HG03280 (cell line): ENCODE results near the gene ATXN8OS.
"Not testable (repeated sequence)": the region's sequence is repeated elsewhere in the genome, so short reads cannot be mapped to it uniquely, and the experiment has no call there.

Source experiments
- ATAC-seq: cut with Tn5 transposase; IDR thresholded peaks from one replicate; pipeline ENCODE4 v1.9.1; 2021; ENCODE audit warnings: mild to moderate bottlenecking, moderate library complexity; ENCODE audit not compliant: unreplicated experiment

Gene ATXN8OS

DNA sequence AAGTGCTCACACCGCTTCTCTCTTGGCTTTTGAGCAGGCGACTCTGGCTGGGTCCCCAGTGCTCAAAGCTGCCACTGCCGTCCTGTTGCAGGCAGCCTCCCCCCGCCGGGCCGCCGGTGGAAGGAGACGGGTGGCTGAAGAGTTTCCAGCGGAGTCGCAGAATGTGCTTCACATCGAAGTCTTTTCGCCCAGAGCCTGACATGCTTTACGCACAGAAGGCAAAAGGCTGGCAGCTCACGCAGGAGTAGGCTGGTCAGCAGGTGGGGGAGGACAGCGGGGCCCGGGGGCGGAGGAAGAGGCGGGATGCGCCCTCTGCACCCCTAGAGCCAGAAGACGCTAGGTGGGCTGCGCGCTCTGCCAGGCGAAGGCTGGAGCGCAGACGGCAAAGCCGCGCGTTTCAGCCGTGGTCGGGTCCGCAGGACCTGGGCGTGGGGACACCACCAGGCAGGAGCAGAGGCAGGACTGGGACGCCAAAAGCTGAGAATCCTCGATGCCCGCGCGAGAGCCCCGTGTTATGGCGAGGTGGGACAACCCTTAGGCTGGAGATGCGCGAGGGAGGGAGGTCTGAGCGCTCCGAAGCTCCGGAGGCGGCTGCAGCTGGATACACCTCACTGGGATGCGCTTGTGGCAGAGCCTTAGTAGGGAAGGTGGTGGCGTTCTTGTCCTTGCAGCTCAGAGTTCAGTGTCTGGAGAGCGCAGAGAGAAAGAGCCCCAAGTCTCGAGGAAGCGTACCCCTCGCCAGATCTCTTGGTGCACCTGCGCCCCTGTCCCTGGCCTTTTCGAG is at the start of gene ATXN8OS:
Gene ATXN8OS, plus strand, starts transcription at position 329 of the 784 bp plus-strand sequence.
- no peak for ATAC-seq

DNA sequence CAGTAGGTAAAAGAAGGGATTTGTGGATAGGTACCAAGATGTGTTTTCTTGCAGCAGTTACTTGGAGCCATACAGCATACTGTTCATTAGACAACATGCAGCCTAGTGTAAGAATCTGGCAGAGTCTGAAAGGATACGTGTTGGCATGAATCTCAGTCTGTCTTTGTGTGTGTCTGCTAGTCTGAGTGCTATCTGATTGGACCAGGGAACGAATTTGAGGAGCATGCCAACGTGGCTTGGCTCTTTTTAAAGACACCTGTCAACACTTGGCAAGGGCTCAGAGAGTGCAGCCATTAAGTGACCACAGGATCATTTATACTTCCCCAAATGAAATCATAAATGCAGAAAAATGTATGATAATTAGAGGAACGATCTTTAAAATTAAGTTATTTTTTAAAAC is 27.6 kb upstream of the ATXN8OS start:
- no peak for ATAC-seq

DNA sequence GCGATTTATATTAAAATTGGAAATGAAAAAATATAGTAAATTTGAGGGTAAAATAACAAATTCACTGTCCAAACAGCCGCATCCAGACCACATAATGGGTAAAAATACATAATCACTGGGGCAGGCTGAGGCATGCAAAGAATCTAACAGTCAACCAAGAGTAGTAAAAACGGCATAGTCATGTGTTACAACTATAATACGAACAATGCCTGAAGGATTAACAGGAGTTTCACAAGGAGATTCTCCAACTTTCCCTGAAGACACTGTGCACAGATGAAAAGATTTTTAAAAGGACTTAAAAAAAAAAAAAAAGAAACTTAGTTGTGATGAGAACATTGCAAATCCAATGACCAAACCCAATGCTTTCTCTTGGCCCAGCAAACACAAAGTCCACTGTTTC is 20.4 kb upstream of the ATXN8OS start:
- ATAC-seq, result no peak

DNA sequence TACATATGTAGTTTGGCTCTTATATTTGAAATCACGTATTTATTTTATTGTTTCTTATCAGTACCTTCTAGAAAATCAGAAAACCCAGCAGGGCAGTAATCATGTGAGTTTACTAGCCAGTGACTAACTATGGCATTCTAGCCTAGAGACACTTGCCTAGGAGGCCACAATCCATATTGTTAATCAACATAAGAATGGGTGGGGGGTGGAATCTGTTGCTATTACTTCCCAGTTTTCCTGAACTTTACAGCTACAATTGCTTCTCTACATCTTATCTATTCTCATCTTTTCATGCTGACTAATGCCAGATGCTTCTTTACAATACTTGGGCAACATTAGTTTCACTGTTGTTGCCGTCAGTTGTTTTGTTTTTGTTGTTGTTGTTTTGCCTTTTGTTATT is 18.7 kb upstream of the ATXN8OS start:
- ATAC-seq, result no peak

DNA sequence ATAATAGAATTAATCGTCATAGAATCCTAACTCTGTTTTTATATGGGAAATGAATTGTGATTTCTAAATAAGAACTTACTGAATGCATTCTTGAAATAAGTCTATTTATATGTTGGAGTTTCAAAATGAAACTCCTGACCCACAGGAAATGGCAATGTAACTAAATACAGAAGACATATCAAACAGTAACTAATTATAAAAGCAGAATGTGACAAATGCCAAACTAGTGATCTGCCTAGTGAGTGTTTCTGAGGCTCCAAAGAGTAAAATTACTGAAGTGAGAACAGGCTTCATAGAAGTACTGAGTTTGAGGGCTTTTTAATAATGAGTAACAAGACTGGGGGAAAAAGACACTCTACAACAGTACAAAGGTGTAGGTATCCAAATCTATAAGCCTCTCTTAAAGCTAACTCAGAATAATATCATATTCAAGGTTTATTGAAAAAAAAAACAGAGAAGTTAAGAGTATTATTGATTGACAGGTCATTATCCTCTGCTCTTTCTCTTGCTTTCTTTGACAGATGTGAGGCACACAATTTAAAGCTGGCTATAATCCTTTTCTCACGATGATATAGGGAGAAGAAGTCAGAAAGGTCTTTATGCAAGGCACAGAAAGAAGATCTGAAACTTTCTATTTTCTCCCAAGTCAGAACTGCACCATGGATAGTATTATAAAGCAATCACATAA is 17.4 kb upstream of the ATXN8OS start:
- ATAC-seq, result no peak

DNA sequence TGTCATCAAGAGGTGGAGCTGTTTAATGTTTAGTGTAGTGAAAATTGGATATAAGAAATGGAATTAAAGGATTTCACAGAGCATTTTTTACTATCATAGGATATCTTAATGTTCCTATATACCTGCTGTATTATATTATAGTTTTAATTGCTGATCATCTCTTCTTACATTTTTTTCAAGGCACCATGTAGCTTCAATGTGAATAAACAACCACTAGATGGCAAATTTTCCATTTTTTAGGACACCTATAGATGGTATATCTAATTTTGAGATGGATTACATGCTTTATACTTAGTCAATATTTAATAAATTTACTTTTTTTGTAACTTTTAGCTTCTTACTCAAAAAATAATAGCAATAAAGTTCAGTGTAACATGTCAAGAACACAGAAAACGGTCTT is 9.0 kb upstream of the ATXN8OS start:
- ATAC-seq, result no peak

DNA sequence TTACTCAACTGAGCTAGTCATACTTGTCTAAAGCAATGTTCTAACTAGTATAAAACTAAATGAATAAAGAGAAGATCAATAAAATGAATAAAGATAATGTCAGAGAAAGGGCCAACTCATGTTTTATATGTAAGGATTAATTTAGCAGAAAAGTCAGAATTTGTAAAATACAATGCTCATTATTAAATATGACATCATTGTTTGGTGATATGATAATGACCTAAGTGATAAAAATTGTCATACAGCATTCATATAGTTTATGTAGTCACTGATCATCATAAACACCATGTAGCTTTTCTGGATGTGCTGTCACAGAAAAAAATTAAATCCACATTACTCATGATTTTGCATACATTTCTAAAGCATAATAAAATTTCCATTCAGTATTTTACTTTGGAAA is 3.1 kb upstream of the ATXN8OS start:
- ATAC-seq, result no peak

DNA sequence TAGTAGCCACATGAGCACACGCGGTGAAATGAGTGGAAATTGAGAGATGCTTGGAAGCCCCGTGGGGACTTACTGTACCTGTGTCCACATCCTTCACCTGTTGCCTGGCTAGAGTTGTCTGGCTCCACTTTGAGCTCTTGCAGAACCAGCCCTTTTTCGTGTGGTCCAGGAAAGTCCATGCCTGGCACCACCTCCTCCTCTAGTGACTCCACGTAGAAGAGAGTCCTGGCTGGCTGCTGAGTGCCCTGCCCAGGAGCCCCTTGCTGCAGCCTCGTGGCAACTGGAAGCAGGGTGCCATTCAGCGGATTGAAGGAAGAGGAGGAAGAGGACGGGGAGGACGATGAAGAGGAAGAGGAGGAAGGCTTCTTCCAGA is 515 bp upstream of the ATXN8OS start:
- no peak for ATAC-seq

DNA sequence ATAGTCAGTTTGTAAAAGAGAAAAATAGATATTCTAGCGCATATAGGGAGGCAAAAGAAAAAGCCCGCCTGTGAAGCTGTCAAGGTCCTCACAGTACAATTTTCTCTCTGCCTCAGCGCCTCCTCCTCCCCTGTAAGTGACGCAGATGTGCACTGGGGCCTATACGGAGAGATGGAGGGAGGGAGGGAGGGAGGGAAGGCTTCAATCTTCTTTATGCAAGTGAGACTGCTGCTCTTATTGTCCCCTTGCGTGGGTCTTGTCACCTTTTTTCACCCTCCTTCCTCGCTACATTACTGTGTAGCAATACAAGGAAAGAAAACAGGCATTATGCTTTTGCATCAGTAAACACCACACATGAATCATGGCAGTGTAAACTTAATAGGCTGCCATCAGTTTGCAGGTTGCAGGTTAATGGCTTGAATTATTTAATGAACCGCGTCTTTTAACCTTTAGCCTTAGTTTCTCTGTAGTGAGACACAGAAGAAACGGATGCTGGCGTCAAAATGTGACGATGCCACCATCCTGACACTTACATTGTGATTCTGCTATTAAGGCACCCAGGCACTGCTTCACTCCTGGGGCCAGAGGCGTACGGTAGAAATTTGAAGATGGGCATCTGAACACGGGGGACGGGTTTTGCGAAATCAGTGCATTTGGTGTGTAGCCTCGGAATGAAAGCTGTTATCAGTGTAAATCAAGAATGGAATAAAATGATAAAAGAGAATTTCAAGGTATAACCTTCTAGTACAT is 905 bp downstream of the ATXN8OS start, which contains the start of gene KLHL1:
Gene KLHL1, minus strand, starts transcription at position 97 of the 750 bp plus-strand sequence. CDS start 753 bp downstream, outside the sequence.
- ATAC-seq, result no peak

DNA sequence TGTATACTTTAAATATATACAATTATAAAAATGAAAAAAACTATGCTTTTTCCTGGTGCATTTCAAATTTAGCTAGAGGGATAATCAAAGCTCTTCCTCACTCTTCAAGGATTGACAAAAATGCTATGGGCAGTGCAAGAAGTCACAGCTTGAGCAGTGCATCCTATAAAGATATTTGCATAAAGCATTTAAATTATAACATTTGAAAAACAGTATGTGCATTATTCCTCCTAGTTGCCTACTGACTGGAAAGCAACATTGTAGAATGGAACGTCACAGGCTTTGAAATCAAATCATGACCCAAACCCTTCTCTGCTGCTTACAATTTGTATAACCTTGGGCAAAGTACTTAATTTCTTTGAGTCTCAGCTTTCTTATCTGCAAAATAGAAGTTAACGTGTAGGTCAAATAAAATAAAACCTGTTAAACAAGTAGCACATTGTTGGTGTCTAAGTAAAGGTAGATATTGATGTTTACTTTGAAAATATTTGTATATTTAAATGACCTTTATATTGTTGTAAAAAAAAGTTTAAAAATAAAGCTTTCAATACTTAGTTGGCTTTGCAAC is 9.8 kb downstream of the ATXN8OS start:
- ATAC-seq, result no peak

DNA sequence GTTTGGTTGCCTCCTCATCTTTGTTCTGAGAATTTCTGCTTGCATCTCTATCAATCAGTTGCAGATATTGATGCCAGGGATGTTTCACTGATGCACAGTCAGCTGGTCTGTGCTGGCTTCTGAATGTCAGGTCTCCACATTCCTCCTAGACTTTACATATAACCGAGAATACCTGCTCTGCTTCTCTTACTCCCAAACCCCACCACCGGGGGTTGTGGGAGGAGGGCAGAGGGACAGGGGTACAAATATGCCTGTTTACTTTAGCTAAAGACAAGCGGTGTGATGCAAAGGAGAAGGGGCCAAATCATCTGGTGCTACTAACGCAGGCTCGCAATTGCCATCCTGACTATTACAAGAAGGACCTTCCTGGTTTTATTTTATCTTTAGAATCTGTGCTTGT is 18.1 kb downstream of the ATXN8OS start:
- no peak for ATAC-seq

DNA sequence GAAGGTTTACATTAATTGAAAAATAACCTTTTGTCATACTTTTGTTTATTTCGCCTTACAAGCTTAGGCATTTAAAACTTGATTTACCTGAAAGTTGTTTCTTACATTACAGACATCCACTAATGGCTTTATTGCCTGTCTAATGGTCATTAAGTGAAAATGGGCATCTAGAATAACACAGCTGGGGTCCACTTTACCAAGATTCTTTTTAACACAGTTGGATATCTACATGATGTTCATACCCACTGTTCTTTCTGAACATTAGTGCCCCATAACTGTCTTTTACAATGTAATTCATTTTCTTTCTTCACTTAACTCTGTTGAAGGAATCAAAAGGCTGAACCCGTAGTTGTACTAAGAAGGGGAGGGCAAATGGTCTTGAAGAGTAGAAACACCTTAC is 20.5 kb downstream of the ATXN8OS start:
- ATAC-seq, result no peak

DNA sequence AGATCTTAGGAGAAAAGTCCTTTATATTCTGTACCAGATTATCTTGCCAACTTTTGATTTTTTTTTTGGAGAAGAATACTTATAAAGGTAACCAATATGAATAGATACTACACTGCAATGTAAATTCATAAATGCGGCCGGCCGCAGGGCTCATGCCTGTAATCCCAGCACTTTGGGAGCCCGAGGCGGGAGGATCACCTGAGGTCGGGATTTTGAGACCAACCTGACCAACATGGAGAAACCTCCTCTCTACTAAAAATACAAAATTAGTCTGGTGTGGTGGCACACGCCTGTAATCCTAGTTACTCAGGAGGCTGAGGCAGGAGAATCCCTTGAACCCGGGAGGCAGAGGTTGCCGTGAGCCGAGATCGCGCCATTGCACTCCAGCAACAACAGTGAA is 35.0 kb downstream of the ATXN8OS start:
- not testable (repeated sequence) for ATAC-seq

DNA sequence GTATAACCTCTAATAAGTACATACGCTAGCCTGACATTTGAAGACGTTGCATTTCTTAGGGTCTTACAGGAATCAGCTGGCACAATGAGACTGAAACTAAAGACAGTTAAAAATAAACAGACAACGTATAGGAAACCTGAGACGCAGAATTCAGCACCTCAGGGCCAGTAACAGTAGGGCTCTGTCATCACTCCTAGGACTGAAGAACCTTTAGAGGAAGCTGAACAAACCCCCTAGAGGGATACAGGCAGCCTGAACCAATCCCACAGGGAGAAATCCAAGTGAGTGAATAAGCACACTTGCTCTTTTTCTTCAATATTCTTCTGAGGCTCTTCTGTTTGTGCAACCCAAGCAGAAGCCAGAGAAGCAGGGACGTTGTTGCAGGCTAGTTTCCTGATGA is 54.5 kb downstream of the ATXN8OS start:
- ATAC-seq, result no peak

DNA sequence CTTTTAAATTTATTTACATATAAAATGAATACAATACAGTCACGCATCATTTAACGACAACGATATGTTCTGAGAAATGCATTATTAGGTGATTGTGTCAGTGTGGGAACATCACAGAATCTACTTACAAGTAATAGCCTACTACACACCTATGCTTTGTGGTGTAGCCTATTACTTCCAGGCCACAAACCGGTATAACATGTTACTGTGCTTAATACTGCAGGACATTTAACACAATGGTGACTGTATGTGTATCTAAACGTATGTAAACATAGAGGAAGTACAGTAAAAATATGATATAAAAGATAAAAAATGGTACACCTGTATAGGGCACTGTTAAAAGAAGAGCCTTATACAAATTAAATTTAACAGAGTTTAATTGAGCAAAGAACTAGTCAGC is 63.1 kb downstream of the ATXN8OS start:
- no peak for ATAC-seq

DNA sequence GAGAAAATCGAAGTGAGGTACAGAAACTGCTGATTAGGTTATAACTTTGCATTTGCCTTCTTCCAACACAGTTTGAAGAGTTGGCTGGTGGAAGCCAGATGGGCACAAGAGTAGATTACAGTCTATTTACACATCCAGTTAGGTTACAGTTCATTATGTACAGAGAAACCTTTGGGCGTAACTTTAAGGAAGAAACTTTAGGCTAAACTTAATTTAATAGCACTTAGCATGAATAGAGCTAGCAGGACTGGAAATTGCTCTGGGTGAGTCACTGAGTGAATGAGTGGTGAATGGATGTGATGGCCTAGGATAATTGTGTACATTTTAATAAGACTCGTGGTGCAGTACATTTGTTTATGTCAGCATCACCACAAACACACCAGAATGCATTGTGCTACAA is 63.5 kb downstream of the ATXN8OS start:
- ATAC-seq, result no peak

DNA sequence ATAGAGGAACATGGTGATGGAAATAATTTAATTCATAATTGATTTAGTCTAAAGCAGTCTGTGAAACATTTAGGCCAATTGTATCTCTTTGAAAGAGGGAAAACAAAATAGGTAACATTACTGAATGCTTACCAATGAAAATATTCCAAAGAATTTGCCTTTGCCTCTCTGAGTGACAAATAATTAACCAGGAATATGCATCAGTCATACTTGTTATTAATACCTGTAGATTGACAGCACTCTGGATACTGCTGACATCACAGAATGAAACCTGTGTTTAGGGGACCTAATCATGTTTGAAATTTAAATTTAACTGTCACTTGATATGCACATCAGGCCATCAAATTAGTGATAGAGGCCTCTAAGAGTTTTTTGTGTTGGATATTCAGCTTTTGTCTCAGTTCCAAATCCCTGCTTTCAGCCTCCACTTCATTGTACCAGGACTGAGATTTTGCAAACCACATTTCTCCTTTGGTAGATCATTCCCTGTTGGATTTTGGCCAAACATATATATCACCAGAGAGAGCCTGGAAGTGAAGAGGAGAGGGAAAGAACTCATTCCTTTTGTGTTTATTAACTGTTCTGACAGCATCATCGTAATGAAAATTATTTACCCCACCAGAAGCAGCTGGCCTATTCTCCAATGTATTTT is 65.4 kb downstream of the ATXN8OS start:
- ATAC-seq, result no peak

DNA sequence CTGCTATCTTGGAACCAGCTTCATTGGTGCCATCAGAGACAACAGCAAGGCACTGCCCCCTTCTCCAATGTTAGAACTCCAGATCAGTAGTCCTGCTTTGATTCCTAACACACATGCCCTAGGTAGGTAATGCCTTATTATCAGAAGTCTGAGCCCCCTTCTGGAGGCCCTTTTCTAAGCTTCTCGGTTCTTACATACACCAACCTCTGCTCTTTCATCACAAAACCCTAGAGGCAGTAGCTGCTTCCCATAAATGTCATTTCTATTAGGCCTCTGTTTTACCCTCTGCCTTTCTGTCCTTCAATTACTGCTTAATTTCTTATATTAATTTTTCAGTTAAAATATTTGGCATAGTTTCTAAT is 66.0 kb downstream of the ATXN8OS start:
- ATAC-seq, result no peak

DNA sequence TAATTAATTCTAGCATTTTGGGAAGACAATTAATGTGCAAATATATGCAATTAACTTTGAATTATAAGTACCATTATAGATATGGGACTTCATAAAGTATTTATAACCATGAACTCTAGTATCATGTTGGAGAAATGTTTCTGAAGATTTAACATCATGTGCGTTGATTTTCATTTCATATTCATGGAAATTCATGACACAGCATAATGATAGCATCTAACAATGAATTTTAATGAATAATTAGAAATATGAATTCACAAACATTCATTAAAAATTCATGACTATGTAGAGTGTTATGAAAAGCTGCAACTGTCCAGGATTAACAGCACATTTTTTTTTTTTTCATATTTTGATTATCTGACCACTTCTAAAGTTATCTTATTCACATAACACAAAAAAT is 70.7 kb downstream of the ATXN8OS start:
- ATAC-seq, result no peak
